Uterus (tissue), 4 donors: Measurements from ENCODE around the gene TEX19. TPM values are rescaled to one million over a fixed set of nuclear protein-coding genes. Genes with fewer than 3 reads are reported as not detected.

Experiments
- DNase-seq, 2 donors: peaks; one replicate each; pipeline ENCODE4 v3.0.0-alpha.2; 2019 to 2020
- H3K27ac ChIP-seq, 2 donors: fragments of 200-600 bp; sonication (generic); 1 replicate in 1 of 2; 2 replicates in 1 of 2; pipeline ENCODE4 v1.5.1; 2016 to 2018
- H3K27me3 ChIP-seq, 2 donors: fragments of 200-600 bp; sonication (generic); one replicate each; pipeline ENCODE4 v1.5.1; 2018 to 2019; ENCODE audit warnings: control low read depth in 1 of 2
- H3K36me3 ChIP-seq, 2 donors: fragments of 200-600 bp; sonication (generic); one replicate each; pipeline ENCODE4 v1.5.1; 2019; ENCODE audit warnings: control low read depth in 1 of 2
- H3K4me1 ChIP-seq, 2 donors: fragments of 200-600 bp; sonication (generic); one replicate each; pipeline ENCODE4 v1.5.1; 2018 to 2019; ENCODE audit warnings: control low read depth in 1 of 2
- H3K4me3 ChIP-seq, 2 donors: fragments of 200-600 bp; sonication (generic); 1 replicate in 1 of 2; 2 replicates in 1 of 2; pipeline ENCODE4 v1.5.1; 2018 to 2019; ENCODE audit warnings: mild to moderate bottlenecking in 1 of 2
- H3K9me3 ChIP-seq, 2 donors: fragments of 200-600 bp; sonication (generic); one replicate each; pipeline ENCODE4 v1.5.1; 2019; ENCODE audit warnings: control low read depth in 1 of 2
- POLR2A ChIP-seq, 2 donors: fragments of 450-650 bp; IDR thresholded peaks; one replicate each; pipeline ENCODE4 v1.6.1; 2016; ENCODE audit warnings: antibody characterized with exemption in 2 of 2, mild to moderate bottlenecking in 1 of 2, moderate library complexity in 1 of 2
- intact Hi-C: fragments of 100-400 bp; cut with DNase I; formaldehyde crosslinking; loops from one replicate; pipeline ENCODE4 v1.15.1; 2023; ENCODE audit warnings: low total_unique reads
- total RNA-seq, 4 donors: library from RNA; depleted of rRNA in 3 of 4; stranded (reverse); fragments of >200 nt in 3 of 4; gene quantifications; one replicate each; pipeline versions ENCODE4 v1.1.0 to v1.2.4, GENCODE V29; 2014 to 2023
- TF ChIP-seq, protein P1 (sequence below), 4 experiments: fragments of 200-600 bp in 2 of 4; fragments of 450-650 bp in 2 of 4; sonication (generic) in 2 of 4; IDR thresholded peaks; one replicate each; pipeline ENCODE4 v1.5.1; 2016 to 2019; ENCODE audit warnings: antibody characterized with exemption in 4 of 4, mild to moderate bottlenecking in 2 of 4, moderate library complexity in 1 of 4
- donor health status: DM: yes; HTN: yes; CAD: no.

The TEX19 gene
- total RNA-seq = not detected

- DNase-seq = no peak
- no peak for TF ChIP-seq POLR2A (IDR thresholded peaks at IDR 0.05)
- H3K27ac ChIP-seq = no peak within 1 kb of the TSS
- intact Hi-C loops = loop anchor here (10.0 kb wide), 1 partner anchor 416 kb away; no protein-coding TSS in a partner anchor
- no peak within 1 kb of the TSS for H3K4me3 ChIP-seq
- no peaks in the 10 kb centered on the region for H3K36me3 ChIP-seq
- H3K27me3 ChIP-seq = peaks cover 0 to 7% of the 10 kb centered on the region in 2 donors
- no peaks in the 10 kb centered on the region for H3K9me3 ChIP-seq
- H3K4me1 ChIP-seq = no peaks in the 10 kb centered on the region
These were observed at the start of gene TEX19 for GRCh38 chr17:82358465-82359350. Gene TEX19, plus strand, starts transcription at chr17:82359247. Its CDS starts 2,904 bp downstream, at chr17:82362151.

- intact Hi-C loops = no loop called here
- Histone ChIP-seq H3K27ac (no peak overlapping the region), H3K36me3 (no peaks in the 10 kb centered on the region), H3K27me3 (peaks cover 6 to 14% of the 10 kb centered on the region in 2 donors), H3K4me3 (no peak overlapping the region), H3K9me3 (no peaks in the 10 kb centered on the region), H3K4me1 (no peaks in the 10 kb centered on the region)
- no peak for DNase-seq
- TF ChIP-seq, protein P1, sequence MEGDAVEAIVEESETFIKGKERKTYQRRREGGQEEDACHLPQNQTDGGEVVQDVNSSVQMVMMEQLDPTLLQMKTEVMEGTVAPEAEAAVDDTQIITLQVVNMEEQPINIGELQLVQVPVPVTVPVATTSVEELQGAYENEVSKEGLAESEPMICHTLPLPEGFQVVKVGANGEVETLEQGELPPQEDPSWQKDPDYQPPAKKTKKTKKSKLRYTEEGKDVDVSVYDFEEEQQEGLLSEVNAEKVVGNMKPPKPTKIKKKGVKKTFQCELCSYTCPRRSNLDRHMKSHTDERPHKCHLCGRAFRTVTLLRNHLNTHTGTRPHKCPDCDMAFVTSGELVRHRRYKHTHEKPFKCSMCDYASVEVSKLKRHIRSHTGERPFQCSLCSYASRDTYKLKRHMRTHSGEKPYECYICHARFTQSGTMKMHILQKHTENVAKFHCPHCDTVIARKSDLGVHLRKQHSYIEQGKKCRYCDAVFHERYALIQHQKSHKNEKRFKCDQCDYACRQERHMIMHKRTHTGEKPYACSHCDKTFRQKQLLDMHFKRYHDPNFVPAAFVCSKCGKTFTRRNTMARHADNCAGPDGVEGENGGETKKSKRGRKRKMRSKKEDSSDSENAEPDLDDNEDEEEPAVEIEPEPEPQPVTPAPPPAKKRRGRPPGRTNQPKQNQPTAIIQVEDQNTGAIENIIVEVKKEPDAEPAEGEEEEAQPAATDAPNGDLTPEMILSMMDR (IDR thresholded peaks at IDR 0.05) = no peak
- TF ChIP-seq POLR2A (IDR thresholded peaks at IDR 0.05) = no peak
These were observed 49.1 kb upstream of the TEX19 start for GRCh38 chr17:82309656-82310570.

- Histone ChIP-seq H3K4me3 (no peak overlapping the region), H3K27ac (no peak overlapping the region), H3K9me3 (no peaks in the 10 kb centered on the region), H3K4me1 (no peaks in the 10 kb centered on the region), H3K36me3 (no peaks in the 10 kb centered on the region), H3K27me3 (peaks cover 6 to 24% of the 10 kb centered on the region in 2 donors)
- intact Hi-C loops = no loop called here
- TF ChIP-seq, protein P1 (IDR thresholded peaks at IDR 0.05) = no peak
- TF ChIP-seq POLR2A (IDR thresholded peaks at IDR 0.05) = no peak
- DNase-seq = no peak
These were observed 48.2 kb upstream of the TEX19 start for GRCh38 chr17:82310877-82311276.

GRCh38 chr17:82311971-82312370 is 47.1 kb upstream of the TEX19 start:
- peaks cover 6 to 26% of the 10 kb centered on the region in 2 donors for H3K27me3 ChIP-seq
- no peak overlapping the region for H3K27ac ChIP-seq
- TF ChIP-seq POLR2A (IDR thresholded peaks at IDR 0.05) = no peak
- TF ChIP-seq, protein P1 (IDR thresholded peaks at IDR 0.05) = no peak
- intact Hi-C loops = no loop called here
- H3K9me3 ChIP-seq = no peaks in the 10 kb centered on the region
- H3K4me1 ChIP-seq = no peaks in the 10 kb centered on the region
- H3K36me3 ChIP-seq = no peaks in the 10 kb centered on the region
- H3K4me3 ChIP-seq = no peak overlapping the region
- no peak for DNase-seq

GRCh38 chr17:82313195-82314011 is 45.6 kb upstream of the TEX19 start:
- TF ChIP-seq, protein P1 (IDR thresholded peaks at IDR 0.05) = no peak
- TF ChIP-seq POLR2A (IDR thresholded peaks at IDR 0.05) = no peak
- H3K27ac ChIP-seq = no peak overlapping the region
- H3K36me3 ChIP-seq = no peaks in the 10 kb centered on the region
- no peaks in the 10 kb centered on the region for H3K9me3 ChIP-seq
- DNase-seq = no peak
- peaks cover 6 to 26% of the 10 kb centered on the region in 2 donors for H3K27me3 ChIP-seq
- no peaks in the 10 kb centered on the region for H3K4me1 ChIP-seq
- intact Hi-C loops = no loop called here
- no peak overlapping the region for H3K4me3 ChIP-seq
